CD4-positive, alpha-beta T cell treated with Interleukin-10 for 1 hour (primary cell): Measurements from ENCODE around the gene PDE4B.
"Not testable (repeated sequence)": the region's sequence is repeated elsewhere in the genome, so short reads cannot be mapped to it uniquely, and the experiment has no call there.

Experiments
- DNase-seq: peaks from one replicate; pipeline ENCODE4 v3.0.0-alpha.2; 2020

PDE4B gene

GRCh38 chr1:65998763-65999583, 206.3 kb downstream of the PDE4B start:
- DNase-seq: no peak

- DNase-seq: no peak
Observed at GRCh38 chr1:66000033-66000637, 207.4 kb downstream of the PDE4B start.

GRCh38 chr1:66003690-66004089, 211.0 kb downstream of the PDE4B start:
- no peak for DNase-seq

GRCh38 chr1:66006534-66006933, 213.8 kb downstream of the PDE4B start:
- DNase-seq: not testable (repeated sequence)

GRCh38 chr1:66012106-66012784, 219.6 kb downstream of the PDE4B start:
- no peak for DNase-seq

- no peak for DNase-seq
Observed at GRCh38 chr1:66013371-66013770, 220.7 kb downstream of the PDE4B start.

GRCh38 chr1:66022904-66023620, 230.4 kb downstream of the PDE4B start:
- no peak for DNase-seq

GRCh38 chr1:66025188-66025587, 232.5 kb downstream of the PDE4B start:
- DNase-seq: no peak

- no peak for DNase-seq
Observed at GRCh38 chr1:66028035-66028434, 235.3 kb downstream of the PDE4B start.

GRCh38 chr1:66033781-66034180, 241.1 kb downstream of the PDE4B start:
- DNase-seq: no peak

- no peak for DNase-seq
Observed at GRCh38 chr1:66035616-66036245, 243.0 kb downstream of the PDE4B start.

- no peak for DNase-seq
Observed at GRCh38 chr1:66041654-66042053, 249.0 kb downstream of the PDE4B start.

GRCh38 chr1:66043186-66043585, 250.5 kb downstream of the PDE4B start:
- no peak for DNase-seq

- no peak for DNase-seq
Observed at GRCh38 chr1:66044912-66045311, 252.2 kb downstream of the PDE4B start.

GRCh38 chr1:66046415-66046814, 253.7 kb downstream of the PDE4B start:
- DNase-seq: no peak

- no peak for DNase-seq
Observed at GRCh38 chr1:66048011-66048410, 255.3 kb downstream of the PDE4B start.

- no peak for DNase-seq
Observed at GRCh38 chr1:66050123-66050522, 257.4 kb downstream of the PDE4B start.

GRCh38 chr1:66050633-66051032, 257.9 kb downstream of the PDE4B start:
- DNase-seq: no peak

- DNase-seq: no peak
Observed at GRCh38 chr1:66055092-66055491, 262.4 kb downstream of the PDE4B start.

- DNase-seq: not testable (repeated sequence)
Observed at GRCh38 chr1:66057448-66057847, 264.8 kb downstream of the PDE4B start.

GRCh38 chr1:66058558-66058957, 265.9 kb downstream of the PDE4B start:
- no peak for DNase-seq

- DNase-seq: not testable (repeated sequence)
Observed at GRCh38 chr1:66067219-66067618, 274.5 kb downstream of the PDE4B start.
